Measurements from ENCODE around the gene DDN. TPM values are rescaled to one million over a fixed set of nuclear protein-coding genes. Genes with fewer than 3 reads are reported as not detected.

The DDN gene
- total and polyA plus RNA-seq, 10 of the 15 experiments (the other 5 are each of a cell fraction or from before 2014, with no cell fraction given) = 0.10 to 13.4 (median 3.7) TPM

DNA sequence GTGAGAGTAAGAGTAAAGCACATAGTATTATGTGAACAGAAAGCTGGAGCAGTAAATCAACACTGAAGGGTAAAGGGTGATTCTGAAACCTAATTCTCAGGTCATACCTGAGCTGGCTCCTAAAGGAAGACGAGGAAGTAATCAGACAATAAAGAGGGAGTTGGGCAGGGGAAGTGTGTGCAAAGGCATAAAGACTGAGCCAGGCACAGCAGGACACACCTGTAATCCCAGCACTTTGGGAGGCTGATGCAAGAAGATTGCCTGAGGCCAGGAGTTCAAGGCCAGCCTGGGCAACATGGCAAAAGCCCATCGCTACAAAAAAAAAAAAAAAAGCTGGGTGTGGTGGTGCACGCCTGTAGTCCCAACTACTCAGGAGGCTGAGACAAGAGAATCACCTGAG is 51.4 kb downstream of the DDN start:
- 0 out of 2 replicates have a peak, but pooled peaks cover 3% of the 10 kb centered on the region for H4K20me1 ChIP-seq (ENCODE audit: control insufficient read depth, insufficient read depth)
- TF ChIP-seq SP1 (IDR thresholded peaks at IDR 0.05; ENCODE audit: low read depth, low read length) = no peak
- TF ChIP-seq KDM1A (IDR thresholded peaks at IDR 0.05; ENCODE audit: borderline replicate concordance) = no peak
- no peak for TF ChIP-seq TAF1 (IDR thresholded peaks at IDR 0.05; ENCODE audit: borderline replicate concordance, low read depth, low read length)
- no peak overlapping the region for H3K4me3 ChIP-seq
- no peak overlapping the region for H2AFZ ChIP-seq (ENCODE audit: control insufficient read depth, low read depth, low read length)
- no peaks in the 10 kb centered on the region; the same call in 1 of the 2 replicates for H3K4me1 ChIP-seq (ENCODE audit: control insufficient read depth, insufficient read depth, low read length)
- no peaks in the 10 kb centered on the region for H3K9me3 ChIP-seq (replicated peaks; ENCODE audit: control insufficient read depth, insufficient read depth, low read length)
- no peaks in the 10 kb centered on the region for H3K27me3 ChIP-seq (replicated peaks in 1 of 2; ENCODE audit: control insufficient read depth in 2 of 2, insufficient read depth in 2 of 2, low read length in 1 of 2)
- no TSS peak for BruUV-seq (replicated peaks)
- no peak overlapping the region for H3K9ac ChIP-seq (ENCODE audit: control insufficient read depth, insufficient read depth, low read length)
- H3K27ac ChIP-seq (ENCODE audit: control insufficient read depth, insufficient read depth) = no peak overlapping the region
- intact Hi-C loops (cut with micrococcal nuclease; ENCODE audit: unreplicated experiment) = no loop called here
- CTCF ChIA-PET = interaction anchor here (1.1 to 6.0 kb wide), 4 partner anchors 12 to 95 kb away, joined by 3 to 24 read pairs (median 7); partner anchors contain the start of gene FKBP11
- no peak for DNase-seq (ENCODE audit: low read depth, low spot score)
- H3K4me2 ChIP-seq (ENCODE audit: control insufficient read depth, insufficient read depth) = peak overlapping the region; percentile 7; the same call in 1 of the 2 replicates
- ATAC-seq = no peak
- no peak for FAIRE-seq
- RAD21 ChIA-PET (ENCODE audit: unreplicated experiment) = interaction anchor here (0.8 to 1.0 kb wide), 3 partner anchors 10 to 95 kb away, joined by 3 to 4 read pairs (median 3); partner anchors contain the start of gene ARF3
- peaks cover 26% of the 10 kb centered on the region for H3K79me2 ChIP-seq (ENCODE audit: control insufficient read depth, insufficient read depth, low read length)
- POLR2A ChIA-PET = interaction anchor here (0.6 to 1.2 kb wide), 3 partner anchors 22 to 1392 kb away, joined by 3 to 5 read pairs (median 4); partner anchors contain the start of gene FKBP11
- SMC1A ChIA-PET (ENCODE audit: uncharacterized antibody, unreplicated experiment) = interaction anchor here (0.9 kb wide), 2 partner anchors 18 to 40 kb away, joined by 3 read pairs; no protein-coding TSS in a partner anchor
- WGBS (ENCODE audit: insufficient coverage, insufficient replicate concordance, low lambda C conversion rate, missing lambda C conversion rate) = 78% methylated on average over 2 of the region's 3 CpGs
- peaks cover 2 to 11% of the 10 kb centered on the region in 2 experiments for H3K36me3 ChIP-seq (ENCODE audit: control insufficient read depth in 2 of 2, insufficient read depth in 2 of 2, low read length in 1 of 2)
- in situ Hi-C loops (cut with MboI) = no loop called here

DNA sequence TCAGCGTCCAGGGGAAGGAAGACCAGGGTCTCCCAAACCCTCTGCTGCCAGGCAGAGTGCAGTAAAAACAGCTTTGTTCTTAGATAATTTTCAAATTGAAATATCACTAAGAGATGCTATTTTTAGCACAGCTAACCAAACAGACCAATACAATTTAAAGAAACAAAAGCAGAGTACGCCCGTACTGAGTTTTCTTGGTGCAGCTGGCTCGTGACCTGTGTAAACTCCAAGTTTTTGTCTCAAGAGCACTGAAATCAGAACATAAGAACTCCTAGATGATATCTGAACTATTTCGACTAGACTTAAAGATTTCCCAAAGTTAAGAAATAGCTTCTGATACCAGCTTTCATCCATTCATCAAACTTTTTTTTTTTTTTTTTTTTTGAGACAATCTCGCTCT is 52.2 kb downstream of the DDN start:
- H3K27me3 ChIP-seq (replicated peaks in 1 of 2; ENCODE audit: control insufficient read depth in 2 of 2, insufficient read depth in 2 of 2, low read length in 1 of 2) = no peaks in the 10 kb centered on the region
- BruUV-seq (replicated peaks) = no TSS peak
- H3K4me1 ChIP-seq (ENCODE audit: control insufficient read depth, insufficient read depth, low read length) = no peaks in the 10 kb centered on the region; the same call in 1 of the 2 replicates
- no peak overlapping the region for H3K4me2 ChIP-seq (ENCODE audit: control insufficient read depth, insufficient read depth)
- 0 out of 2 replicates have a peak, but pooled peaks cover 3% of the 10 kb centered on the region for H4K20me1 ChIP-seq (ENCODE audit: control insufficient read depth, insufficient read depth)
- no peaks in the 10 kb centered on the region for H3K9me3 ChIP-seq (replicated peaks; ENCODE audit: control insufficient read depth, insufficient read depth, low read length)
- intact Hi-C loops (cut with micrococcal nuclease; ENCODE audit: unreplicated experiment) = no loop called here
- no peak for ATAC-seq
- H3K27ac ChIP-seq (ENCODE audit: control insufficient read depth, insufficient read depth) = no peak overlapping the region
- H3K79me2 ChIP-seq (ENCODE audit: control insufficient read depth, insufficient read depth, low read length) = peaks cover 20% of the 10 kb centered on the region
- CTCF ChIA-PET = interaction anchor here (1.7 to 6.0 kb wide), 3 partner anchors 11 to 41 kb away, joined by 7 to 24 read pairs (median 7); partner anchors contain the start of gene FKBP11
- FAIRE-seq = no peak
- H3K36me3 ChIP-seq (ENCODE audit: control insufficient read depth in 2 of 2, insufficient read depth in 2 of 2, low read length in 1 of 2) = peaks cover 0 to 9% of the 10 kb centered on the region in 2 experiments; a peak in 3 of 4 replicates
- SMC1A ChIA-PET (ENCODE audit: uncharacterized antibody, unreplicated experiment) = interaction anchor here (0.9 kb wide), 1 partner anchor 17 kb away, joined by 3 read pairs; no protein-coding TSS in a partner anchor
- RAD21 ChIA-PET (ENCODE audit: unreplicated experiment) = interaction anchor here (0.9 to 1.0 kb wide), 2 partner anchors 9 to 94 kb away, joined by 3 read pairs; no protein-coding TSS in a partner anchor
- POLR2A ChIA-PET = interaction anchor here (0.7 to 1.2 kb wide), 2 partner anchors 21 to 278 kb away, joined by 3 to 4 read pairs; partner anchors contain the start of gene FKBP11
- no peak overlapping the region for H3K9ac ChIP-seq (ENCODE audit: control insufficient read depth, insufficient read depth, low read length)
- no peak overlapping the region for H3K4me3 ChIP-seq
- no peak overlapping the region for H2AFZ ChIP-seq (ENCODE audit: control insufficient read depth, low read depth, low read length)
- in situ Hi-C loops (cut with MboI) = no loop called here
- WGBS (ENCODE audit: insufficient coverage, insufficient replicate concordance, low lambda C conversion rate, missing lambda C conversion rate) = 84% methylated on average over 6 of the region's 6 CpGs
- no peak for DNase-seq (ENCODE audit: low read depth, low spot score)
- TF ChIP-seq SMARCA5 (IDR thresholded peaks at IDR 0.05) (no peak), SP1 (IDR thresholded peaks at IDR 0.05; ENCODE audit: low read depth, low read length) (no peak), SRF (IDR thresholded peaks at IDR 0.05; ENCODE audit: low read depth in 2 of 2, low read length in 2 of 2) (no peak), CHD2 (IDR thresholded peaks at IDR 0.05; ENCODE audit: borderline replicate concordance, low read depth, low read length) (no peak), MEF2A (IDR thresholded peaks at IDR 0.05; ENCODE audit: insufficient read depth, low read depth, low read length) (no peak), ESRRA (IDR thresholded peaks at IDR 0.05; ENCODE audit: low read length) (no peak), NFIC (IDR thresholded peaks at IDR 0.05; ENCODE audit: low read depth, low read length) (no peak), TAF1 (IDR thresholded peaks at IDR 0.05; ENCODE audit: borderline replicate concordance, low read depth, low read length) (no peak), CHD1 (IDR thresholded peaks at IDR 0.05; ENCODE audit: low read depth, low read length) (no peak), ATF7 (IDR thresholded peaks at IDR 0.05; ENCODE audit: low read depth) (no peak), RFX5 (IDR thresholded peaks at IDR 0.05; ENCODE audit: low read depth, low read length) (no peak), EZH2 (IDR thresholded peaks at IDR 0.05; ENCODE audit: borderline replicate concordance, control insufficient read depth, low read depth, low read length) (no peak)
- TF ChIP-seq, protein P1, sequence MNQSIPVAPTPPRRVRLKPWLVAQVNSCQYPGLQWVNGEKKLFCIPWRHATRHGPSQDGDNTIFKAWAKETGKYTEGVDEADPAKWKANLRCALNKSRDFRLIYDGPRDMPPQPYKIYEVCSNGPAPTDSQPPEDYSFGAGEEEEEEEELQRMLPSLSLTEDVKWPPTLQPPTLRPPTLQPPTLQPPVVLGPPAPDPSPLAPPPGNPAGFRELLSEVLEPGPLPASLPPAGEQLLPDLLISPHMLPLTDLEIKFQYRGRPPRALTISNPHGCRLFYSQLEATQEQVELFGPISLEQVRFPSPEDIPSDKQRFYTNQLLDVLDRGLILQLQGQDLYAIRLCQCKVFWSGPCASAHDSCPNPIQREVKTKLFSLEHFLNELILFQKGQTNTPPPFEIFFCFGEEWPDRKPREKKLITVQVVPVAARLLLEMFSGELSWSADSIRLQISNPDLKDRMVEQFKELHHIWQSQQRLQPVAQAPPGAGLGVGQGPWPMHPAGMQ (IDR thresholded peaks at IDR 0.05; ENCODE audit: borderline replicate concordance) = no peak
- TF ChIP-seq, protein P2, sequence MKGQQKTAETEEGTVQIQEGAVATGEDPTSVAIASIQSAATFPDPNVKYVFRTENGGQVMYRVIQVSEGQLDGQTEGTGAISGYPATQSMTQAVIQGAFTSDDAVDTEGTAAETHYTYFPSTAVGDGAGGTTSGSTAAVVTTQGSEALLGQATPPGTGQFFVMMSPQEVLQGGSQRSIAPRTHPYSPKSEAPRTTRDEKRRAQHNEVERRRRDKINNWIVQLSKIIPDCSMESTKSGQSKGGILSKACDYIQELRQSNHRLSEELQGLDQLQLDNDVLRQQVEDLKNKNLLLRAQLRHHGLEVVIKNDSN (IDR thresholded peaks at IDR 0.05; ENCODE audit: borderline replicate concordance, extremely low read length, insufficient read depth, low read depth, low read length) = no peak

Measured in GM12878 (cell line).